ENCODE measurements around the gene PIK3AP1.

- TF ChIP-seq CTCF (IDR thresholded peaks at IDR 0.05; ENCODE audit: insufficient read depth, low read length, poor library complexity, severe bottlenecking) (no peak), EZH2phosphoT487 (conservative IDR thresholded peaks at IDR 0.05; ENCODE audit: low read length) (no peak)
Measured at GRCh38 chr10:96570983-96571964, 149.0 kb downstream of the PIK3AP1 start.
